SH-SY5Y (cell line): ENCODE measurements around the gene XK.

ENCODE experiments used
- GATA2 ChIP-seq: IDR thresholded peaks from 2 replicates; pipeline ENCODE4 v1.6.1; 2011; ENCODE audit warnings: mild to moderate bottlenecking, low read depth, low read length
- GATA3 ChIP-seq: IDR thresholded peaks from 2 replicates; pipeline ENCODE4 v1.6.1; 2011; ENCODE audit warnings: low read depth, mild to moderate bottlenecking, low read length, moderate library complexity

Gene XK

GRCh38 chrX:37685381-37686359, at the start of gene XK:
XK (plus strand) TSS chrX:37685791; CDS start chrX:37685962, 171 bp downstream.
- TF ChIP-seq GATA2 (no peak), GATA3 (no peak)

GRCh38 chrX:37638047-37638446, 47.5 kb upstream of the XK start:
- TF ChIP-seq GATA2 (no peak), GATA3 (no peak)

GRCh38 chrX:37640142-37640541, 45.4 kb upstream of the XK start:
- TF ChIP-seq GATA2 (no peak), GATA3 (no peak)

- TF ChIP-seq GATA3: no peak
These were observed 43.7 kb upstream of the XK start for GRCh38 chrX:37641859-37642258.

- no peak for TF ChIP-seq GATA3
- no peak for TF ChIP-seq GATA2
These were observed 40.9 kb upstream of the XK start for GRCh38 chrX:37644381-37645305.

GRCh38 chrX:37646254-37646653, 39.3 kb upstream of the XK start:
- no peak for TF ChIP-seq GATA3
- TF ChIP-seq GATA2: no peak

GRCh38 chrX:37651921-37652452, 33.6 kb upstream of the XK start:
- TF ChIP-seq GATA2: no peak

- TF ChIP-seq GATA2 (no peak), GATA3 (no peak)
These were observed 32.9 kb upstream of the XK start for GRCh38 chrX:37652589-37653231.

- TF ChIP-seq GATA2: no peak
- no peak for TF ChIP-seq GATA3
These were observed 32.0 kb upstream of the XK start for GRCh38 chrX:37653397-37654085.

GRCh38 chrX:37658343-37659030, 27.1 kb upstream of the XK start:
- TF ChIP-seq GATA2 (no peak), GATA3 (no peak)

GRCh38 chrX:37659047-37659446, 26.5 kb upstream of the XK start:
- TF ChIP-seq GATA2: no peak
- no peak for TF ChIP-seq GATA3

GRCh38 chrX:37662181-37662580, 23.4 kb upstream of the XK start:
- TF ChIP-seq GATA3 (no peak), GATA2 (no peak)

GRCh38 chrX:37666516-37666915, 19.1 kb upstream of the XK start:
- TF ChIP-seq GATA2 (no peak), GATA3 (no peak)

GRCh38 chrX:37667141-37667540, 18.4 kb upstream of the XK start:
- TF ChIP-seq GATA2 (no peak), GATA3 (no peak)

GRCh38 chrX:37672563-37672962, 13.0 kb upstream of the XK start:
- TF ChIP-seq GATA3 (no peak), GATA2 (no peak)
